GM12875 (cell line): ENCODE results near the gene ZCCHC2.

Experiments used
- H3K4me3 ChIP-seq: one replicate; pipeline ENCODE4 v1.5.1; 2011; ENCODE audit warnings: low read depth, low read length, control low read depth
- TF ChIP-seq, protein P1 (sequence below): IDR thresholded peaks from 2 replicates; pipeline ENCODE4 v1.5.1; 2011; ENCODE audit warnings: low read depth, mild to moderate bottlenecking, control low read depth, inconsistent platforms, low read length, moderate library complexity, borderline replicate concordance; ENCODE audit not compliant: insufficient read depth

The ZCCHC2 gene

DNA sequence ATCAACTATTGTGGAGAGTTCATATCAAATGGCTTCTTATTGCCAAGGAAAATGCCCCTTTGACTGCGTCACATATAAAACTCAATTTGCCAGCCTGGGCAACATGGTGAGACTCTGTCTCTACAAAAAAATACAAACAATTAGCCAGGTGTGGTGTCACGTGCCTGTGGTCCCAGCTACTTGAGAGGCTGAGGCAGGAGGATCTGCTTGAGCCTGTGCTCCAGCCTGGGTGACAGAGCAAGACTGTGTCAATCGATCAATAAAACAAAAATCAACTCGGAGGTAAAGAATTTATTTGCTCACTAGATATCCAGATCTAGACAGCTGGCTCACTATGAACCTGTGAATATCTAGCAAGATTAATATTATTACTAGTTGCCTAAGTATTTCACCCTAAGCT, 1.7 kb upstream of the ZCCHC2 start:
- TF ChIP-seq, protein P1, sequence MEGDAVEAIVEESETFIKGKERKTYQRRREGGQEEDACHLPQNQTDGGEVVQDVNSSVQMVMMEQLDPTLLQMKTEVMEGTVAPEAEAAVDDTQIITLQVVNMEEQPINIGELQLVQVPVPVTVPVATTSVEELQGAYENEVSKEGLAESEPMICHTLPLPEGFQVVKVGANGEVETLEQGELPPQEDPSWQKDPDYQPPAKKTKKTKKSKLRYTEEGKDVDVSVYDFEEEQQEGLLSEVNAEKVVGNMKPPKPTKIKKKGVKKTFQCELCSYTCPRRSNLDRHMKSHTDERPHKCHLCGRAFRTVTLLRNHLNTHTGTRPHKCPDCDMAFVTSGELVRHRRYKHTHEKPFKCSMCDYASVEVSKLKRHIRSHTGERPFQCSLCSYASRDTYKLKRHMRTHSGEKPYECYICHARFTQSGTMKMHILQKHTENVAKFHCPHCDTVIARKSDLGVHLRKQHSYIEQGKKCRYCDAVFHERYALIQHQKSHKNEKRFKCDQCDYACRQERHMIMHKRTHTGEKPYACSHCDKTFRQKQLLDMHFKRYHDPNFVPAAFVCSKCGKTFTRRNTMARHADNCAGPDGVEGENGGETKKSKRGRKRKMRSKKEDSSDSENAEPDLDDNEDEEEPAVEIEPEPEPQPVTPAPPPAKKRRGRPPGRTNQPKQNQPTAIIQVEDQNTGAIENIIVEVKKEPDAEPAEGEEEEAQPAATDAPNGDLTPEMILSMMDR = no peak

DNA sequence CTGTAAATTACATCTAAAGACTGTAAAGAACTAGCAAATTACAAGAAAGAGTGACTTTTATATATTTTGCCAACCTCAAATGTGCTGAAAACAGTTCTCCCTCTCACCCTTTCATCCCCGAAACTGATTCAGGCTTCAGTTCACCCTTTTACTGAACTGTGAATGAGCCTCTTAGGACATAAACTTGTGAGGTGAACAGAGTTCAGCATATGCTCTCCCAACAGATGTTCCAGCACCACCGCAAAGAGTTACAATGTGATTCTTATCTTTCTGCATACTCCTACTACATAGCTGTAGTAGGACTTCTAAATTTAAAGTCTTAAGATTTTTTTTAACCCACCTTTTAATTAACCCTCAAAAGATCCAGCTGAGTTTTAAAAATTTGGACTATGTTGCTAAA, 1.2 kb upstream of the ZCCHC2 start:
- no peak overlapping the region for H3K4me3 ChIP-seq
- TF ChIP-seq, protein P1 = no peak

More for the DNA sequence above, 1.7 kb upstream of the ZCCHC2 start:
- H3K4me3 ChIP-seq = no peak overlapping the region

DNA sequence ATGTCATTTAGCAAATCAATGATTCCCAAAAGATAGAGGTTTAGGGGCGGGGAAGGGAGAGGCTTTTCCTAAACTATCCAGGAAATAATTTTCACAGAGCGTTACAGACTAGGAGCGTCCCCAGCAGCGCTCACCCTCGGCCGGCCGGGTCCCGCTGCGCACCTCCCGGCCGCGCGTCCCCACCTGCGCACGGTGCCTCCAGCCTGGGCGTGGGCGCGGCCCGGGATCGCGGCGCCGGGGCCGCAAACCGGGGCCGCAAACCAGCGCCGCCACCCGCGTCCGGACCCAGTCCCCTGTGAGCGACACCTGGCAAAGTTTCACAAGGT, 684 bp upstream of the ZCCHC2 start:
- TF ChIP-seq, protein P1 = no peak
- H3K4me3 ChIP-seq = peak overlapping the region; percentile 79

DNA sequence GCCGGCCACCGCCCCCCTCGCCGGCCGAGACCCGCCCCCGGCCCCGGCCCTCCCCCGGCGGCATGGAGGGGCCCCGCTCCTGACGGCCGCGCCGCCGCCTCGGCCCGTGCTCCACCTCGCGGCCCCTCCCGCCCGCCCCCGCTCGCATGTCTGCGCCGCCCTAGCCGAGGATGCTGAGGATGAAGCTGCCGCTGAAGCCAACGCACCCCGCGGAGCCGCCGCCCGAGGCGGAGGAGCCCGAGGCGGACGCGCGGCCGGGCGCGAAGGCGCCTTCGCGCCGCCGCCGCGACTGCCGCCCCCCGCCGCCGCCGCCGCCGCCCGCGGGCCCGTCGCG, 397 bp downstream of the ZCCHC2 start:
- H3K4me3 ChIP-seq = peak overlapping the region; percentile 94
- TF ChIP-seq, protein P1 = no peak

DNA sequence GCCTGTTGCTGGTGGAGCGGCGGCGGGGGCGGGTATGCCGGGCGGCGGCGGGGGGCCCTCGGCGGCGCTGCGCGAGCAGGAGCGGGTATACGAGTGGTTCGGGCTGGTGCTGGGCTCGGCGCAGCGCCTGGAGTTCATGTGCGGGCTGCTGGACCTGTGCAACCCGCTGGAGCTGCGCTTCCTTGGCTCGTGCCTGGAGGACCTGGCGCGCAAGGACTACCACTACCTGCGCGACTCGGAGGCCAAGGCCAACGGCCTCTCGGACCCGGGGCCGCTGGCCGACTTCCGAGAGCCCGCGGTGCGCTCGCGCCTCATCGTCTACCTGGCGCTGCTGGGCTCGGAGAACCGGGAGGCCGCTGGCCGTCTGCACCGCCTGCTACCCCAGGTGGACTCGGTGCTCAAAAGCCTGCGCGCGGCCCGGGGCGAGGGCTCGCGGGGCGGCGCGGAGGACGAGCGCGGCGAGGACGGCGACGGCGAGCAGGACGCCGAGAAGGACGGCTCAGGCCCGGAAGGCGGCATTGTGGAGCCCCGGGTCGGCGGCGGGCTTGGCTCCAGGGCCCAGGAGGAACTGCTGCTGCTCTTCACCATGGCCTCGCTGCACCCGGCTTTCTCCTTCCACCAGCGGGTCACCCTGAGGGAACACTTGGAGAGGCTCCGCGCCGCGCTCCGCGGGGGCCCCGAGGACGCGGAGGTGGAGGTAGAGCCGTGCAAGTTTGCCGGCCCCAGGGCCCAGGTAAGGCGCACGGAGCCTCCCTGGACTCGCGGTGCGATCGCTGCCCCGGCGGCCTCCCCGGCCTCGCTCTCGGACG, 1.0 kb downstream of the ZCCHC2 start:
- TF ChIP-seq, protein P1 = no peak

DNA sequence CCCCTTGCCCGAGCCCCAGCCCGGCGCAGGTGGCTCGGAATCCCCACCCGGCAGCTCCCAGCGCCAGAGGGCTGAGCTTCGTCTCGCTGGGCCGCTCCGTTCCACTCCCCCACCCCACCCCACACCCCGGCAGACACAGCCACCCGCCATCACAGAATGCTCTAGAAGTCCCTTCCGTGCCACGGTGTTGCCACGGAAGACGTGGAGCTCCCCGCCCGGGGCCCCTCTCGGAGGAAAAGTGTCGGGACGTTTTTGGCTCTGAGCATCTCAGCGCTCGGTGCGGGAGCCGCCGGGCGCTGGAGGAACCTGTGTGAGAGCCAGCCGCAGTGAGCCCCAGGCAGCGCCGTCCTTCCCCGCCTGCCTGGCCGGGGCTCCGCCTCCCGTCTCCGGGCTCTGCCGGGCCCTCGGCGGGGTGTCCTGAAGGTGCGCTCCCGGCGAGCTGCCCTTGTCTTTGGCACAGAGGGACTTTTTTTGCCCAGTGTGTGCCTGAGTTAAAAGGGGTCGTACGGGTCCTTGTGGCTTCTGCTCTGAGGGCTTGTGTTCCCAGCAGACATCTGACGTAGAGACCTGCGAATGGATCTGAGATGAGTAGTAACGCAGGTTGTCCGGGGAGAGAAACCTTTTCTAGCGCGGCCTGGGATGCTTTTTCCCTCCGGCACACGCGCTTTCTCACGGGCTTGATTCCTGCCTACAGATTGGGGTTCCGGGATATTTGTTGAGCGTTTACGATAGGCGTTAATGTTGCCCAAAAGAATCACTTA, 1.8 kb downstream of the ZCCHC2 start:
- TF ChIP-seq, protein P1 = no peak
- H3K4me3 ChIP-seq = peak overlapping the region; percentile 94

More for the DNA sequence above, 1.0 kb downstream of the ZCCHC2 start:
- peak overlapping the region; percentile 94 for H3K4me3 ChIP-seq

DNA sequence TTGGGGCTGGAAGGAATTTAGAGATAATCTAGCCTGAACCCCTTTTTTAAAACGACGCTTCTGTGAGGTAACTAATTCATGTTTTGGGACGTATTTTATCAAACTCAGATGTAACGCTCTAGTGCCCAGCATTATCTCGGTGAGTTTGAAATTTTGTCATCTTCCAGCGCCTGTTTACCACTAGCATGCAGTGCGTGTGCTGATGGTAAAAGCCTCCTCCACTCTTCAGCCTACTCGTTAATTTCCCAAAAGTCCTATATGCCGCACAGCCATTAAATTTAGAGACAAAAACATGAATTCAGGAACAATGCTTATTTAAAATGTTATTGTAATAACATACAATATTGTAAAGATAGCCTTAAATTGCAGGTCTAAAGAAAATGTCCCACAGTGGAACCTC, 2.8 kb downstream of the ZCCHC2 start:
- H3K4me3 ChIP-seq = peak overlapping the region; percentile 94
- TF ChIP-seq, protein P1 = no peak
